SK-N-SH (cell line): ENCODE data around the gene CELF2. TPM values are rescaled to one million over a fixed set of nuclear protein-coding genes. Genes with fewer than 3 reads are reported as not detected.

Experiments used
- CTCF ChIA-PET: fragments of 300-600, 350-600 bp; formaldehyde crosslinking; extraction: SDS; loops from one replicate; lab custom pipeline; 2021; lab: Yijun Ruan, JAX
- POLR2A ChIA-PET: fragments of 350-600 bp; sonication (Branson Sonifier 250); formaldehyde crosslinking; extraction: SDS; loops from one replicate; lab custom pipeline; 2020; ENCODE audit warnings: antibody characterized with exemption, inconsistent platforms; lab: Yijun Ruan, JAX
- DNase-seq: peaks from one replicate; pipeline ENCODE4 v3.0.0; 2012
- H2AFZ ChIP-seq: fragments of 200-600 bp; sonication (generic); 2 replicates; pipeline ENCODE4 v1.8.1; 2016; ENCODE audit warnings: antibody characterized with exemption, mild to moderate bottlenecking, low read depth
- H3F3A ChIP-seq: fragments of 200-600 bp; sonication (generic); replicated peaks from 2 replicates; pipeline ENCODE3; 2016; ENCODE audit warnings: antibody characterized with exemption, mild to moderate bottlenecking; ENCODE audit not compliant: insufficient read depth
- H3K27ac ChIP-seq, 2 experiments: fragments of 200-500 bp in 1 of 2; fragments of 200-600 bp in 1 of 2; sonication (Bioruptor generic) in 1 of 2; sonication (generic), shearing (Covaris generic) in 1 of 2; 2 replicates each; pipeline versions ENCODE4 v1.5.1 to v1.6.1; 2014 to 2016; ENCODE audit warnings: low read depth in 2 of 2, inconsistent platforms in 1 of 2, low read length in 1 of 2, mild to moderate bottlenecking in 1 of 2, mixed read lengths in 1 of 2
- H3K27me3 ChIP-seq: fragments of 200-600 bp; sonication (generic), shearing (Covaris generic); 2 replicates; pipeline ENCODE4 v1.6.1; 2016; ENCODE audit warnings: mixed run types; ENCODE audit not compliant: insufficient read depth
- H3K36me3 ChIP-seq, 2 experiments: fragments of 200-500 bp in 1 of 2; fragments of 200-600 bp in 1 of 2; sonication (Bioruptor generic) in 1 of 2; sonication (generic) in 1 of 2; replicated peaks in 1 of 2; 2 replicates each; pipeline versions ENCODE3 to v1.5.1; 2014 to 2016; ENCODE audit warnings: low read length in 1 of 2, mild to moderate bottlenecking in 1 of 2; ENCODE audit not compliant: insufficient read depth in 2 of 2, control insufficient read depth in 1 of 2
- H3K4me1 ChIP-seq, 2 experiments: fragments of 200-500 bp in 1 of 2; fragments of 200-600 bp in 1 of 2; sonication (Bioruptor generic) in 1 of 2; sonication (generic), shearing (Covaris generic) in 1 of 2; 2 replicates each; pipeline versions ENCODE4 v1.5.1 to v1.6.1; 2014 to 2016; ENCODE audit warnings: low read depth in 1 of 2, low read length in 1 of 2, mixed run types in 1 of 2; ENCODE audit not compliant: insufficient read depth in 2 of 2, control insufficient read depth in 1 of 2
- H3K4me2 ChIP-seq: fragments of 200-600 bp; sonication (generic), shearing (Covaris generic); 2 replicates; pipeline ENCODE4 v1.6.1; 2017; ENCODE audit warnings: mixed run types
- H3K4me3 ChIP-seq, 2 experiments: fragments of 200-500 bp in 1 of 2; fragments of 200-600 bp in 1 of 2; sonication (Bioruptor generic) in 1 of 2; sonication (generic), shearing (Covaris generic) in 1 of 2; 2 replicates each; pipeline versions ENCODE4 v1.5.1 to v1.8.1; 2014 to 2016; ENCODE audit warnings: low read depth in 2 of 2, inconsistent platforms in 1 of 2, low read length in 1 of 2, mild to moderate bottlenecking in 1 of 2, mixed read lengths in 1 of 2, moderate library complexity in 1 of 2
- H3K79me2 ChIP-seq: fragments of 200-600 bp; sonication (generic); 2 replicates; pipeline ENCODE4 v1.8.1; 2017; ENCODE audit warnings: mild to moderate bottlenecking; ENCODE audit not compliant: insufficient read depth
- H3K9ac ChIP-seq: fragments of 200-600 bp; sonication (generic); 2 replicates; pipeline ENCODE4 v1.6.1; 2017; ENCODE audit warnings: mixed run types
- H3K9me2 ChIP-seq: fragments of 200-600 bp; sonication (generic); 2 replicates; pipeline ENCODE4 v1.6.1; 2017; ENCODE audit warnings: mixed run types
- H3K9me3 ChIP-seq: fragments of 200-600 bp; sonication (generic); 2 replicates; pipeline ENCODE4 v1.6.1; 2017; ENCODE audit warnings: mixed run types, mild to moderate bottlenecking, moderate library complexity
- H4K20me1 ChIP-seq: fragments of 200-600 bp; sonication (generic); 2 replicates; pipeline ENCODE4 v1.6.1; 2017; ENCODE audit warnings: mild to moderate bottlenecking, mixed run types; ENCODE audit not compliant: insufficient read depth
- CTCF ChIP-seq: fragments of 200-600 bp; sonication (generic); IDR thresholded peaks from 2 replicates; pipeline ENCODE4 v1.6.1; 2017; ENCODE audit warnings: antibody characterized with exemption, mild to moderate bottlenecking, moderate library complexity
- ELF1 ChIP-seq: IDR thresholded peaks from 2 replicates; pipeline ENCODE4 v1.4.0; 2012
- EZH2phosphoT487 ChIP-seq: fragments of 200-600 bp; sonication (generic); IDR thresholded peaks from 2 replicates; pipeline ENCODE4 v1.6.1; 2017; ENCODE audit warnings: low read depth, mixed run types, mild to moderate bottlenecking, antibody characterized with exemption, moderate library complexity, borderline replicate concordance
- NFIC ChIP-seq: IDR thresholded peaks from 2 replicates; pipeline ENCODE4 v1.4.0; 2012; ENCODE audit warnings: borderline replicate concordance
- PBX3 ChIP-seq: IDR thresholded peaks from 2 replicates; pipeline ENCODE4; 2012
- RAD21 ChIP-seq: IDR thresholded peaks from 2 replicates; pipeline ENCODE4 v1.6.1; 2012; ENCODE audit warnings: mild to moderate bottlenecking, low read length
- REST ChIP-seq: IDR thresholded peaks from 2 replicates; pipeline ENCODE4 v1.6.1; 2012; ENCODE audit warnings: mild to moderate bottlenecking, low read depth, low read length, moderate library complexity
- USF1 ChIP-seq: IDR thresholded peaks from 2 replicates; pipeline ENCODE4 v1.4.0; 2012; ENCODE audit warnings: low read depth, borderline replicate concordance
- USF2 ChIP-seq: fragments of 150-350 bp; IDR thresholded peaks from 2 replicates; pipeline ENCODE4 v1.6.1; 2017; ENCODE audit warnings: antibody characterized with exemption, low read length, low read depth, borderline replicate concordance
- YY1 ChIP-seq: IDR thresholded peaks from 2 replicates; pipeline ENCODE4 v1.4.0; 2012; ENCODE audit warnings: low read depth, mild to moderate bottlenecking
- WGBS: methylation state at CpG from one replicate; pipeline ENCODE4 v1.1.6; 2017; ENCODE audit warnings: low lambda C conversion rate; 5-methylcytosine and 5-hydroxymethylcytosine counted together
- polyA plus RNA-seq, 3 experiments: library from polyadenylated mRNA; depleted of rRNA; stranded (reverse); fragments of >200 nt; gene quantifications; 2 replicates each; pipeline ENCODE4 v1.2.3, GENCODE V29; 2012

Gene CELF2
- polyA plus RNA-seq, 1 of the 3 experiments (the other 2 are of a cell fraction), result 0.03 TPM

GRCh38 chr10:11240641-11241040 lies 223.0 kb downstream of the CELF2 start:
- no peaks in the 10 kb centered on the region for H3K27me3 ChIP-seq
- 31% methylated on average over 7 of the region's 7 CpGs for WGBS
- ChIA-PET CTCF (interaction anchor here (0.7 kb wide), 1 partner anchor 101 kb away, joined by 3 read pairs; no protein-coding TSS in a partner anchor), POLR2A (no interaction called here)
- DNase-seq, result no peak
- no peaks in the 10 kb centered on the region for H3K79me2 ChIP-seq
- H3K4me3 ChIP-seq, result no peak overlapping the region
- no peak for TF ChIP-seq USF2
- TF ChIP-seq YY1, result no peak
- no peak for TF ChIP-seq CTCF
- no peak for TF ChIP-seq USF1
- TF ChIP-seq REST, result no peak
- TF ChIP-seq RAD21, result no peak
- TF ChIP-seq PBX3, result no peak
- no peak for TF ChIP-seq ELF1
- no peak for TF ChIP-seq EZH2phosphoT487
- no peak for TF ChIP-seq NFIC
- no peak overlapping the region for H3K27ac ChIP-seq
- H3F3A ChIP-seq, result no peaks in the 10 kb centered on the region
- H3K36me3 ChIP-seq, result no peaks in the 10 kb centered on the region
- no peak overlapping the region for H2AFZ ChIP-seq
- no peaks in the 10 kb centered on the region for H4K20me1 ChIP-seq
- no peaks in the 10 kb centered on the region for H3K4me1 ChIP-seq
- H3K4me2 ChIP-seq, result no peak overlapping the region
- no peak overlapping the region for H3K9ac ChIP-seq
- no peaks in the 10 kb centered on the region for H3K9me2 ChIP-seq
- H3K9me3 ChIP-seq, result no peaks in the 10 kb centered on the region
